K562 (cell line): ENCODE results near the gene ZFP69B. TPM values are rescaled to one million over a fixed set of nuclear protein-coding genes. Genes with fewer than 3 reads are reported as not detected.

Experiments used
- ATAC-seq: fragments of 200-7000 bp; cut with Tn5 transposase; 3 replicates; pipeline ENCODE4 v1.9.1; 2020; ENCODE audit warnings: moderate library complexity
- BruUV-seq: library from RNA; stranded (reverse); fragments of 400-500 nt; replicated peaks from 2 replicates; lab custom pipeline; 2021; lab: Mats Ljungman, UMichigan
- CTCF ChIA-PET: fragments of 300-600 bp; formaldehyde crosslinking; extraction: SDS; loops from one replicate; lab custom pipeline; 2021; ENCODE audit warnings: low intra/inter-chr PET ratio; lab: Yijun Ruan, JAX
- POLR2A ChIA-PET: fragments of 300-600, 350-650 bp; sonication (Branson Sonifier 250); formaldehyde crosslinking; extraction: SDS; loops from one replicate; lab custom pipeline; 2021; ENCODE audit warnings: antibody characterized with exemption, inconsistent platforms; lab: Yijun Ruan, JAX
- DNase-seq, 4 experiments: peaks; one replicate each; pipeline versions ENCODE4 v3.0.0 to v3.0.0-alpha.2; 2011 to 2018; ENCODE audit warnings: low spot score in 3 of 4, mixed read lengths in 3 of 4; ENCODE audit errors: extremely low read depth in 1 of 4
- FAIRE-seq: peaks from 2 replicates; lab custom pipeline; 2011; peaks lifted over from hg19 to GRCh38; lab: Jason Lieb, UNC
- H2AFZ ChIP-seq: 2 replicates; pipeline ENCODE4 v1.6.0; 2011; ENCODE audit warnings: low read depth, low read length, control low read depth, inconsistent platforms
- H3K27ac ChIP-seq: fragments of 200-600 bp; 3 replicates; pipeline ENCODE4 v1.8.0; 2011; ENCODE audit warnings: low read depth, mild to moderate bottlenecking, control low read depth, inconsistent platforms, low read length, moderate library complexity, mixed read lengths; ENCODE audit errors: extremely low read depth
- H3K27me3 ChIP-seq, 2 experiments: fragments of 300-600 bp in 1 of 2; 2 replicates in 1 of 2; 3 replicates in 1 of 2; pipeline versions ENCODE4 v1.6.0 to v1.8.0; 2011; ENCODE audit warnings: inconsistent platforms in 2 of 2, low read length in 2 of 2, mild to moderate bottlenecking in 1 of 2, mixed read lengths in 1 of 2, moderate library complexity in 1 of 2; ENCODE audit not compliant: control insufficient read depth in 2 of 2, insufficient read depth in 2 of 2
- H3K36me3 ChIP-seq: fragments of 300-600 bp; 3 replicates; pipeline ENCODE4 v1.8.0; 2011; ENCODE audit warnings: mild to moderate bottlenecking, low read length, inconsistent platforms; ENCODE audit not compliant: control insufficient read depth, insufficient read depth
- H3K4me1 ChIP-seq, 2 experiments: fragments of 200-600 bp in 1 of 2; replicated peaks in 1 of 2; 2 replicates in 1 of 2; 3 replicates in 1 of 2; pipeline versions ENCODE4 v1.5.1 to v1.8.0; 2011; ENCODE audit warnings: inconsistent platforms in 2 of 2, low read length in 2 of 2, mild to moderate bottlenecking in 1 of 2, mixed read lengths in 1 of 2, moderate library complexity in 1 of 2; ENCODE audit not compliant: control insufficient read depth in 2 of 2, insufficient read depth in 2 of 2
- H3K4me2 ChIP-seq: 2 replicates; pipeline ENCODE4 v1.6.1; 2011; ENCODE audit warnings: low read length, control low read depth, inconsistent platforms, mixed read lengths; ENCODE audit not compliant: insufficient read depth
- H3K4me3 ChIP-seq: fragments of 200-600 bp; sonication (generic), shearing (Covaris generic); 2 replicates; pipeline ENCODE4 v1.5.1; 2016; ENCODE audit warnings: control low read depth, inconsistent platforms
- H3K79me2 ChIP-seq: fragments of 200-600 bp; 3 replicates; pipeline ENCODE4 v1.8.0; 2011; ENCODE audit warnings: low read length, inconsistent platforms; ENCODE audit not compliant: control insufficient read depth, insufficient read depth
- H3K9ac ChIP-seq, 2 experiments: 2 replicates each; pipeline versions ENCODE4 v1.6.0 to v1.6.1; 2011; ENCODE audit warnings: low read depth in 2 of 2, low read length in 2 of 2, control low read depth in 1 of 2, inconsistent platforms in 1 of 2, mild to moderate bottlenecking in 1 of 2, mixed read lengths in 1 of 2; ENCODE audit not compliant: insufficient read depth in 1 of 2
- H3K9me1 ChIP-seq: one replicate; pipeline ENCODE4 v1.6.0; 2011; ENCODE audit warnings: inconsistent platforms, mild to moderate bottlenecking, low read length, moderate library complexity; ENCODE audit not compliant: control insufficient read depth, insufficient read depth
- H3K9me3 ChIP-seq: replicated peaks from 2 replicates; pipeline ENCODE4 v1.5.1; 2011; ENCODE audit warnings: low read depth, low read length, inconsistent platforms; ENCODE audit not compliant: control insufficient read depth, insufficient read depth
- H4K20me1 ChIP-seq: replicated peaks from 2 replicates; pipeline ENCODE4 v1.6.1; 2011; ENCODE audit warnings: low read length, inconsistent platforms, mixed read lengths; ENCODE audit not compliant: control insufficient read depth, insufficient read depth
- HDAC1 ChIP-seq, 2 experiments: fragments of 450-650 bp; IDR thresholded peaks; 2 replicates each; pipeline ENCODE4 v1.6.1; 2016 to 2017; ENCODE audit warnings: inconsistent platforms in 1 of 2, mild to moderate bottlenecking in 1 of 2, moderate library complexity in 1 of 2
- HOXB6 ChIP-seq: fragments of 250-450 bp; sonication (Bioruptor Pico); IDR thresholded peaks from 2 replicates; pipeline ENCODE4 v1.5.1; 2022; ENCODE audit warnings: mild to moderate bottlenecking, borderline replicate concordance
- POLR2AphosphoS5 ChIP-seq: IDR thresholded peaks from 2 replicates; pipeline ENCODE4 v1.6.1; 2011; ENCODE audit warnings: mild to moderate bottlenecking, low read depth, low read length, moderate library complexity; ENCODE audit not compliant: control insufficient read depth, insufficient read depth
- PRDM10 ChIP-seq: fragments of 450-650 bp; IDR thresholded peaks from 2 replicates; pipeline ENCODE4 v1.6.1; 2018; ENCODE audit not compliant: partially characterized antibody
- RBM17 ChIP-seq: fragments of 200-400 bp; formaldehyde crosslinking; IDR thresholded peaks from 2 replicates; pipeline ENCODE4 v1.6.1; 2017; ENCODE audit warnings: low read depth, mild to moderate bottlenecking, low read length, borderline replicate concordance
- RBM34 ChIP-seq: fragments of 200-400 bp; formaldehyde crosslinking; IDR thresholded peaks from 2 replicates; pipeline ENCODE4 v1.6.1; 2018; ENCODE audit warnings: low read length, borderline replicate concordance; ENCODE audit not compliant: insufficient read depth
- SNIP1 ChIP-seq: fragments of 450-650 bp; IDR thresholded peaks from 2 replicates; pipeline ENCODE4 v1.7.1; 2017; ENCODE audit warnings: low read depth, mild to moderate bottlenecking
- TSHZ1 ChIP-seq: fragments of 250-450 bp; sonication (Bioruptor Pico); IDR thresholded peaks from 2 replicates; pipeline ENCODE4 v1.4.0; 2020; ENCODE audit warnings: mild to moderate bottlenecking, moderate library complexity
- ZNF263 ChIP-seq: sonication (generic); formaldehyde crosslinking; IDR thresholded peaks from 2 replicates; pipeline ENCODE4 v1.8.0; 2022; ENCODE audit warnings: mild to moderate bottlenecking, missing genetic modification reagents, borderline replicate concordance
- ZNF445 ChIP-seq: fragments of 250-450 bp; sonication (Bioruptor Pico); IDR thresholded peaks from 2 replicates; pipeline ENCODE4 v1.4.0; 2020; ENCODE audit warnings: low read depth, mild to moderate bottlenecking, moderate library complexity
- WGBS: fragments of 100-300 bp; shearing (Covaris generic); methylation state at CpG from one replicate; pipeline ENCODE4 v1.1.6; 2016; ENCODE audit warnings: low coverage, mixed read lengths; ENCODE audit not compliant: insufficient coverage; ENCODE audit errors: missing lambda C conversion rate; 5-methylcytosine and 5-hydroxymethylcytosine counted together
- in situ Hi-C: fragments of 300-500 bp; cut with MboI; formaldehyde crosslinking; loops from 4 replicates; pipeline ENCODE4 v1.15.0; 2018; ENCODE audit warnings: inconsistent platforms, mixed read lengths
- intact Hi-C: fragments of 100-400 bp; cut with micrococcal nuclease; formaldehyde crosslinking; loops from 2 replicates; pipeline ENCODE4 v1.14.2; 2022
- polyA plus RNA-seq, 8 experiments: library from polyadenylated mRNA; depleted of rRNA in 4 of 8; stranded (reverse) in 5 of 8; unstranded in 3 of 8; fragments of >200 nt; fragmentation: Nextera tagmentation in 2 of 8; fragmentation: Illumina TruSeq in 1 of 8; extraction: Ambion mirVana in 2 of 8; extraction: Trizol in 1 of 8; gene quantifications; 2 replicates each; pipeline versions ENCODE4 v1.2.1 to v1.2.3, GENCODE V29; 2011 to 2014; ENCODE audit warnings: inconsistent platforms in 1 of 8, missing spikeins in 1 of 8
- total RNA-seq, 7 experiments: library from RNA; depleted of rRNA in 6 of 7; stranded (reverse); fragments of >200 nt in 6 of 7; fragmentation: Illumina TruSeq in 2 of 7; extraction: Trizol in 2 of 7; gene quantifications; 2 replicates each; pipeline versions ENCODE4 v1.2.1 to v1.2.3, GENCODE V29; 2011 to 2021; ENCODE audit warnings: low replicate concordance in 1 of 7
- TF ChIP-seq, protein P1 (sequence below), 2 experiments: fragments of 450-650 bp; conservative IDR thresholded peaks; 2 replicates each; pipeline ENCODE4 v1.6.1; 2017; ENCODE audit warnings: mild to moderate bottlenecking in 2 of 2, moderate library complexity in 2 of 2

Gene ZFP69B
- total and polyA plus RNA-seq, 9 of the 15 experiments (the other 6 are each of a cell fraction or from before 2014, with no cell fraction given), result 1.6 to 10.3 (median 8.4) TPM

GRCh38 chr1:40435471-40435870 is 14.8 kb upstream of the ZFP69B start:
- no peak for ATAC-seq
- BruUV-seq, result no TSS peak
- H2AFZ ChIP-seq, result no peak overlapping the region
- H4K20me1 ChIP-seq, result no peaks in the 10 kb centered on the region
- no peak for DNase-seq
- H3K9me1 ChIP-seq, result no peaks in the 10 kb centered on the region
- H3K79me2 ChIP-seq, result no peaks in the 10 kb centered on the region
- POLR2A ChIA-PET, result interaction anchor here (1.0 kb wide), 1 partner anchor 96 kb away, joined by 3 read pairs; the partner anchor contains the start of gene ZNF684
- no peak overlapping the region for H3K4me2 ChIP-seq
- H3K36me3 ChIP-seq, result no peaks in the 10 kb centered on the region
- CTCF ChIA-PET, result no interaction called here
- H3K9me3 ChIP-seq, result no peaks in the 10 kb centered on the region
- H3K9ac ChIP-seq, result no peak overlapping the region
- H3K4me1 ChIP-seq, result no peaks in the 10 kb centered on the region; a peak in 1 of 5 replicates
- intact Hi-C loops, result no loop called here
- 72% methylated on average over 4 of the region's 5 CpGs for WGBS
- H3K27me3 ChIP-seq, result no peaks in the 10 kb centered on the region
- no peak overlapping the region for H3K27ac ChIP-seq
- FAIRE-seq, result no peak
- in situ Hi-C loops, result no loop called here
- TF ChIP-seq ZNF263 (CRISPR knock-in tag) (no peak), ZNF445 (CRISPR knock-in tag) (no peak), RBM17 (no peak), TSHZ1 (CRISPR knock-in tag) (no peak), RBM34 (no peak), SNIP1 (no peak), HDAC1 (IDR thresholded peaks at IDR 0.05) (no peak), PRDM10 (no peak), HOXB6 (CRISPR knock-in tag) (no peak), POLR2AphosphoS5 (no peak)
- TF ChIP-seq, protein P1, sequence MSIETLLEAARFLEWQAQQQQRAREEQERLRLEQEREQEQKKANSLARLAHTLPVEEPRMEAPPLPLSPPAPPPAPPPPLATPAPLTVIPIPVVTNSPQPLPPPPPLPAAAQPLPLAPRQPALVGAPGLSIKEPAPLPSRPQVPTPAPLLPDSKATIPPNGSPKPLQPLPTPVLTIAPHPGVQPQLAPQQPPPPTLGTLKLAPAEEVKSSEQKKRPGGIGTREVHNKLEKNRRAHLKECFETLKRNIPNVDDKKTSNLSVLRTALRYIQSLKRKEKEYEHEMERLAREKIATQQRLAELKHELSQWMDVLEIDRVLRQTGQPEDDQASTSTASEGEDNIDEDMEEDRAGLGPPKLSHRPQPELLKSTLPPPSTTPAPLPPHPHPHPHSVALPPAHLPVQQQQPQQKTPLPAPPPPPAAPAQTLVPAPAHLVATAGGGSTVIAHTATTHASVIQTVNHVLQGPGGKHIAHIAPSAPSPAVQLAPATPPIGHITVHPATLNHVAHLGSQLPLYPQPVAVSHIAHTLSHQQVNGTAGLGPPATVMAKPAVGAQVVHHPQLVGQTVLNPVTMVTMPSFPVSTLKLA (conservative IDR thresholded peaks at IDR 0.05), result no peak
- H3K4me3 ChIP-seq, result no peak overlapping the region
